Activated CD8-positive, alpha-beta memory T cell treated with anti-CD3 and anti-CD28 coated beads, Interleukin-2, amount 10 ng/mL, durations not matched to agents 7 days and 5 days (primary cell): ENCODE data around the gene KHNYN. TPM values are rescaled to one million over a fixed set of nuclear protein-coding genes. Genes with fewer than 3 reads are reported as not detected.

ENCODE experiments used
- total RNA-seq, 2 experiments: library from RNA; stranded (reverse); gene quantifications; one replicate each; pipeline ENCODE4 v1.2.3, GENCODE V29; 2021

Gene KHNYN
- total RNA-seq, 2 experiments from 2014 or later: 73.3 to 81.2 TPM

Other genes starting within 250 kb of the KHNYN start
- gene IPO4, start 241.1 kb upstream of the KHNYN start, total RNA-seq: 10 to 100 TPM; 32.4 to 54.9 TPM
- gene TM9SF1, start 234.5 kb upstream of the KHNYN start, total RNA-seq: 10 to 100 TPM; 26.7 to 32.8 TPM
- under 1 TPM in 1 of 2 experiments, not detected in 1; 0.42 TPM for gene TSSK4, start 224.3 kb upstream of the KHNYN start, total RNA-seq
- 10 to 100 TPM; 80.5 to 82.5 TPM for gene CHMP4A, start 216.5 kb upstream of the KHNYN start, total RNA-seq
- gene MDP1, start 213.9 kb upstream of the KHNYN start, total RNA-seq: 10 to 100 TPM; 11.4 to 16.9 TPM
- 100 to 1,000 TPM; 181 to 205 TPM for gene NEDD8, start 197.6 kb upstream of the KHNYN start, total RNA-seq
- gene GMPR2, start 197.0 kb upstream of the KHNYN start, total RNA-seq: 10 to 100 TPM; 70.6 to 71.3 TPM
- 100 to 1,000 TPM; 111 to 130 TPM for gene TINF2, start 187.3 kb upstream of the KHNYN start, total RNA-seq
- 1 to 10 TPM; 3.0 to 5.1 TPM for gene TGM1, start 166.8 kb upstream of the KHNYN start, total RNA-seq
- 10 to 100 TPM; 34.3 to 44.6 TPM for gene RABGGTA, start 158.4 kb upstream of the KHNYN start, total RNA-seq
- 10 to 100 TPM; 14.2 to 26.5 TPM for gene DHRS1, start 130.2 kb upstream of the KHNYN start, total RNA-seq
- 10 to 100 TPM; 34.2 to 38.3 TPM for gene NOP9, start 130.1 kb upstream of the KHNYN start, total RNA-seq
- gene CIDEB, start 122.0 kb upstream of the KHNYN start, total RNA-seq: 10 to 100 TPM; 24.5 to 44.2 TPM
- 10 to 100 TPM; 12.6 to 18.8 TPM for gene LTB4R2, start 119.8 kb upstream of the KHNYN start, total RNA-seq
- 10 to 100 TPM; 15.6 to 32.5 TPM for gene LTB4R, start 118.5 kb upstream of the KHNYN start, total RNA-seq
- gene ADCY4, start 94.9 kb upstream of the KHNYN start, total RNA-seq: 1 to 10 TPM; 1.6 to 3.4 TPM
- gene RIPK3, start 90.0 kb upstream of the KHNYN start, total RNA-seq: 10 to 100 TPM; 22.9 to 29.4 TPM
- gene NFATC4, start 61.8 kb upstream of the KHNYN start, total RNA-seq: 1 to 10 TPM in 1 of 2 experiments, not detected in 1; 1.3 TPM
- gene NYNRIN, start 31.0 kb upstream of the KHNYN start, total RNA-seq: under 1 TPM; 0.05 to 0.50 TPM
- gene CBLN3, start 286 bp upstream of the KHNYN start, total RNA-seq: 1 to 10 TPM; 5.0 to 7.1 TPM
- gene SDR39U1, start 12.8 kb downstream of the KHNYN start, total RNA-seq: 10 to 100 TPM; 45.6 to 45.9 TPM
- not detected for gene CMA1, start 78.3 kb downstream of the KHNYN start, total RNA-seq
- gene CTSG, start 146.3 kb downstream of the KHNYN start, total RNA-seq: not detected
- gene GZMH, start 179.7 kb downstream of the KHNYN start, total RNA-seq: 10 to 100 TPM; 35.8 to 80.0 TPM
- 1,000 to 10,000 TPM; 1,034 to 2,662 TPM for gene GZMB, start 204.2 kb downstream of the KHNYN start, total RNA-seq